GM23248 (cell line): ENCODE data around the gene VKORC1L1.

Experiments
- EZH2 ChIP-seq: fragments of 200-600 bp; sonication (generic); IDR thresholded peaks from 2 replicates; pipeline ENCODE4 v1.6.1; 2018; ENCODE audit warnings: antibody characterized with exemption, mild to moderate bottlenecking; ENCODE audit not compliant: insufficient read depth, poor library complexity, severe bottlenecking
- EZH2phosphoT487 ChIP-seq: fragments of 200-600 bp; sonication (generic); IDR thresholded peaks from 2 replicates; pipeline ENCODE4 v1.6.1; 2018; ENCODE audit warnings: antibody characterized with exemption, moderate library complexity, mild to moderate bottlenecking, low read depth; ENCODE audit not compliant: insufficient read depth

- TF ChIP-seq EZH2phosphoT487 = no peak
- TF ChIP-seq EZH2 = no peak
Observed at GRCh38 chr7:65924193-65924592, 51.3 kb downstream of the VKORC1L1 start.
